Stimulated activated CD8-positive, alpha-beta memory T cell treated with anti-CD3 and anti-CD28 coated beads, Interleukin-7, amount 100 ng/mL, for 48 hours (primary cell): ENCODE measurements around the gene SLC16A8.
"Not testable (repeated sequence)": the region's sequence is repeated elsewhere in the genome, so short reads cannot be mapped to it uniquely, and the experiment has no call there.

ENCODE experiments used
- DNase-seq, 2 donors: peaks; one replicate each; pipeline ENCODE4 v3.0.0-alpha.2; 2020; ENCODE audit warnings: low read depth in 1 of 2; ENCODE audit errors: extremely low read depth in 1 of 2

SLC16A8 gene

DNA sequence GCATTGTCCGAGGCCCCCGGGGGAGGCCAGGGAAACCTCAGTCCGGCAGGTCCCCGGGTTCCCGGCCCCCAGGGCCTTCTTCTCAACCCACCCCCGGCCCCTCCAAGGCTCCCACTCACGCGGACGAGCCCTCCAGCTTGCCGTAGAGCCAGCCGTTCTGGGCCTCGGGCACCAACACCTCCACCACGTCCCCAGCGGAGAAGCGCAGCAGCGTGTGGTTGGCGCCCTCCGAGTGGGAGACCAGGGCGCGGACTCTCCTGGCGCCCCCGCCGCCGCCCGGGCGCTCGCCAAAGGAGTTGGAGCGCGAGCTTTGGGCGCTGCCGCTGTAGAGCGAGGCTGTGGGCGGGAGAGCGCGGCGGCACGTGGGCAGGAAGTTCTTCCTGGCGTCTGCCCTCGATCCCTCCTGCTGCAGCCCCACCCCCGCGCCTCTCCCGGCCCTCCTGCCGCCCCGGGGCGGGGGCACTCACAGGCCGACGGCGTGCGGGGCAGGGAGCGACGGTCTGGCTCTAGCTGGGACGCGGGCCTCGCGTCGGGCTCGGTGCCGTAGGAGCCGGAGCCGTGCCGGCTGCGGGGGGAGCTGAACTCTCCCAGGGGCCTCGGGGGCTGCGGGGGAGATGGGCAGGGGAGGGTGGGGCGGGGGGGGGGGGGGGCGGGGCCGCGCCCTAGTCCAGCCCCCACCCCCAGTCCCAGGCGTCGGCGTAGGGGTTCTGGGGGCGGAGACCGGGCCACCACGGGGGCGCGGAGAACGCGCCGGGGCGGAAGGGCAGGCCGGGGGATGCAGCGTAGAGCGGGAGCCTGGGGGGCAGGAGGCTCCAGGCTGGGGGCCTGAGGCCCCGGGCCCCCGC, 4.9 kb upstream of the SLC16A8 start:
- no peak for DNase-seq

DNA sequence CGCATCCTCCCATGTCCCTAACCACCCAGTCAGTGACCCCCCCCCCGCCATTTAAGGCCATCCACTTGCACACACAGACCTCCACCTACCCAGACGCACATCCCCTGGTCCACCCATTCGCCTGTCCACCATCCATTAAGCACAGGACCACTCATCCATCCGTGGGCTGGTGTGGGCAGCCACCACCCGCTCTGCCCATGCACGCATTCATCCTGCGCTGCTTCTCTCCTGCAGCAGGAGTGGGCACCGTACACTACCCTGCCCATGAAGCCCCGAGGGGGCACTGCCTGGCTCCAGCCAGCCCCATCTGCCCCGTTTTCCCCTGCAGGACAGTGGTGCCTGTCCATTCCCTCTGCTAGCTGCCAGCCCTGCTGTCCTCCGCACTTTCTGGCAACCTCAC, 3.9 kb upstream of the SLC16A8 start:
- no peak for DNase-seq

DNA sequence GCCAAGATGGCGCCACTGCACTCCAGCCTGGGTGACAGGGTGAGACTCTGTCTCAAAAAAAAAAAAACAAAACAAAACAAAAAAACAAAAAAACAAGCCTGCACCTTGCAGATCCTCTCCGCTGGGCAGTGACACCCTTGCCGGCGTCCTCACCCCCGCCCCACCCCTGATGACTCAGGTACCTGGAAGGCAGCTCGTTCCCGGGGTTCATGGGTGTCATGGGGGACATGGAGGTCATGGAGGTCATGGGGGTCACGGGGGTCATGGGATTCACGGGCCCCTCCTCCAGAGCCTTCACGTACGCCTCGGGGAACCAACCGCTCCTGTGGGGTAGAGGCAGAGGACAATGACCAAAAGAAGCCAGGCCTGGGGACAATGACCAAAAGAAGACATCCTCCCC, 3.0 kb upstream of the SLC16A8 start:
- DNase-seq = no peak

DNA sequence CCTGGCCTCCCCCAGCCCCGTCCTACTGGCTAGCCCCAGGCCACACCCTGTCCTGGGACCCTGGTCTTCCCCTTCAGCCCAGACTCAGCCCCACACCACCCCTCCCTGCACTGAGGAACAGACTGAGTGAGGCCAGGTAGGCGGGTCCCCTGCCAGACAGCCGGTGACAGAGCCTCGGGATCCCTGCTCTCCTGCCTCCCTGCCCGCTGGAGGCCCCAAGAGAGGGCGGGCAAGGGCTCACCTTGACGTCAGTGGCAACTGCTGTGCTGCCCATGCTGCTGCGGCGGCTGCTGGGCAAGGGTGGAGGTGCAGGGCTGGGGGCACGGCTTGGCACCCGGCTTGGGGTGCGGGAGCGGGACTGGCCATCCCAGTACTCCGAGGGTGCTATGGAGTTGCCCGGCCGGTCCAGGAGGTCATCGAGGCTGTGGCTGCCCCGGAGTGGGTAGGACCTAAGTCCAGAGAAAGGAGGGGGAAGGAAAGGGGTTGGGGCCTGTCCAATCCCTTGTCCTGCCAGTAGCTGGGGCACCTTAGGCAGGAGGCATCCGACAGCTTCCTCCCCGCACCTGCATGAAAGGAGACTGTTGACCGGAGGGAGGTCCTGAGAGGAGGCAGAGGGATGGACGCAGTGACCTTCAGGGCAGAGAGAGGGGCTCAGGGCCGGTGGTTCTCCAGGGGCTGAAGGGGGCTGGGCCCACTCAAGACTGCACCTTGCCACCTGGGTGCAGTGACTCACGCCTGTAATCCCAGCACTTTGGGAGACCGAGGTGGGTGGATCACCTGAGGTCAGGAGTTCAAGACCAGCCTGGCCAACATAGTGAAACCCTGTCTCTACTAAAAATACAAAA, 2.2 kb upstream of the SLC16A8 start:
- DNase-seq = no peak

DNA sequence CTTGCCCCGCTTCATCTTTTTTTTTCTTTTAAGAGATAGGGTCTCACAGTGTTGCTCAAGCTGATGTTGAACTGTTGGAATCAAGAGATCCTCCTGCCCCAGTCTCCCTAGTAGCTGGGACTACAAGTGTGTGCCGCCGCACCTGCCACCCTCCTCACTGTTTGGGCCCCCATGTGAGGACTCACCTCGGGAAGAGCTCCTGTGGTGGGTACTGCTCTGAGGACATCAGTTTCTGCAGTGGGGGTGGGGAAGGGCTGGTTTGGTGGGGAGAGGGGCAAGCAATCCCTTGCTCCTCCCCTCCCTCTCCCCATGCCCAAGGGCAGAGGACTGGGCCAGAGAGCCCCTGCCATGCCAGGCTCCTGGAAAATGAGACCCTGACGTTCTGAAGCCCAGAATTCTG, 1.5 kb upstream of the SLC16A8 start:
- no peak for DNase-seq

DNA sequence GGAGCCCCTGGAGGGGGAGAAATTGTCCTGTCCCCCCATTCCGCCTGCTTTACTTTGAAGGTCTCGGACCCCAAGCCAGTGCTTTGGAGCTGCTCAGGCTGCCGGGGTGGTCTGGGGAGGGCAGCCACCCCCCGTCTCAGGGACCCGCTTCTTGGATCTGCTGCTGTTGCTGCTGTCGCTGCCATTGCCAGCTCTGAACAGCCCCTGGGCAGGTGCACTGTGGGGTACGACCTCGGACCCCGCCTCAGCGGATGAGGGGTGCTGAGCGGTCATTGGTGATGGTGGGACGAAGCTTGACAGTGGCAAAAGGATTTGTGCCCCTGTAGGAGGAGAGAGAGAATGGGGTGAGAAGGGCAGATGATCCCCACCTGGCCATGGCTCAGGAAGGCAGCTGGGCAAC, 1.1 kb upstream of the SLC16A8 start:
- no peak for DNase-seq

DNA sequence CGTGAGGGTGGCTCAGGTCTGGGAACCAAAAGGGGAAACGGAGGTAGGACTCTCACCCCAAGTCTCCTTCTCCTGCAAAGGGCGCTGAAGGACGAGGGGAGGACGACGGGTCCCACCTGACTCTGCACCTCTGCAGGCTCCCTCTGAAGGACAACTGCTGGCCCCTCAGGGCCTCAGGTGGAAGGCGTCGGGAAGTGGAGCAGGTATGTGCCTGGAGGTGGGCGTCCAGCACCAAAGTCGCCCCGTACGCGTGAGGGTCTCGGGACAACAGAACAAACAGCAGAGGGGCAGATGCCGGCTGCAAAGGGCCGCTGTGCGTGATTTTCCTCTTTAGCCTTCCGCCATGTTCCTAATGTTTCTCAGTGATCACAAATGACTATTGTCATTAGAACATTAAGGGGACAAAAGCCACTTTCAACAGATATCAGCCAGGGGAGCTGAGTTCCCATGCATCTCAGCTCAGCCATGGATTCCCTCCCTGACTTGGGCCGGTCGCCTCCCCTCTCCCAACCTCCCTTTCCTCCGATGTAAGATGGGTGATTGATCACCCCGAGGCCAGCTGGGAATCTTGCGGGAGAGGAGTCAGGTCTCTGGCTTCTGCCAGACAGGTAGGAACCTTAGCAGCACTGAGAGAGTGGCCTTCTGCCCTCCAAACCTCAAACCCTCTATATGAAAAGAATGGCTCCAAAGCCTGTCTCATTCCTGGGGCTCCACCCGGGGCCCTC, 836 bp downstream of the SLC16A8 start:
- no peak for DNase-seq

DNA sequence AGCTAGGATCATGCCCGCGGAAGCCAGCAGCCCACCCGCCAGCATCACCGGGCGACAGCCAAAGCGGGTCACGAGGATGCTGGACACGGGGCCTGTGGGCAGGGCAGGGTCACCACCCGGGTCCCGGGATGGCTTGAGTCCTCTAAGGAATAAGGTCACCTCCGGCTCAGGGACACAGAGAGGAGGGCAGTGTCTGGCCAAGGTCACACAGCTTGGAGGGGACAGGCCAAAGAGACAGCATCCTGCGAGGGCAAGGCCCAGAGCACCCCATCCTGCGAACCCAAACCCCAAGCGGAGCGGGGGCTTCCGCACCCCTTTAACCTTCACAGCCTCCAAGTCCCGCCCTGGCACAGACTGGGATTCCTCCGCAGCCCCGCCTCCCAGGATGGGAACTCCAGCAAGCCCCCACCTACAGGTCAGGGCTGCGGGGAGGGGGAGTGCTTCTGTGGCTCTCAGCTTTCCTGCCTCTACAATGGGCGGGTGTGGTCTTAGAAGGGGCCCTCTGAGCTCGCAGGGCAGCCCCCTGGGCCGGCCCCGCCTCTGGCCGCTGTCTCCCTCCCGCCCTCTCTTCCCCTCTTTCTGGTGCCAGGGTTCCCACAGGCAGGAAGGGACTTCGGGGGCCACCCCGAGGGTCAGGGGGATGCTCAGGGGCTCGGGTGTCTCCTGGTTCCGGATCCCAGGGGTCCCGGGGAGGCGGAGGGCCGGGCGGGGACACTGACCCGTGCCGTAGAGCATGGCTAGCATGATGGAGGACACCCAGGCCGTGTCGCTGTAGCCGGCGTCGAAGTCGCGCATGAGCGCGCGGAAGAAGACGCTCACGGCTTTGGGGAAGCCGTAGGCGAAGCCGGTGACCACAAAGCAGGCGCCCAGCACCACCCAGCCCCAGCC, 1.8 kb downstream of the SLC16A8 start:
- no peak for DNase-seq

DNA sequence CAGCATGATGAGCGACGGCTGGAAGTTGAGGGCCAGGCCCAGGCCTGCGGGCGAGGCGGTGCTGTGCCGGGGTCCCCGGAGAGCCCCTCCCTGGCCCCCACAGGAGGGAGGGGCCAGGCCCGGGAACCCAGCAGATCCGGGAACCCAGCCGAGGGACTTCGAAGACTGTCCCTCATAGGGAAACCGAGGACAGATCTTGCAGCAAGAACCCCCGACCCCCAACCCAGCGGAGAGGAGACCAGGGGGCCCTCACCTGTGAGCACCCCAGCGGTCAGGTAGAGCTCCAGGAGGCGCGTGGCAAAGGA, 2.4 kb downstream of the SLC16A8 start:
- no peak for DNase-seq

DNA sequence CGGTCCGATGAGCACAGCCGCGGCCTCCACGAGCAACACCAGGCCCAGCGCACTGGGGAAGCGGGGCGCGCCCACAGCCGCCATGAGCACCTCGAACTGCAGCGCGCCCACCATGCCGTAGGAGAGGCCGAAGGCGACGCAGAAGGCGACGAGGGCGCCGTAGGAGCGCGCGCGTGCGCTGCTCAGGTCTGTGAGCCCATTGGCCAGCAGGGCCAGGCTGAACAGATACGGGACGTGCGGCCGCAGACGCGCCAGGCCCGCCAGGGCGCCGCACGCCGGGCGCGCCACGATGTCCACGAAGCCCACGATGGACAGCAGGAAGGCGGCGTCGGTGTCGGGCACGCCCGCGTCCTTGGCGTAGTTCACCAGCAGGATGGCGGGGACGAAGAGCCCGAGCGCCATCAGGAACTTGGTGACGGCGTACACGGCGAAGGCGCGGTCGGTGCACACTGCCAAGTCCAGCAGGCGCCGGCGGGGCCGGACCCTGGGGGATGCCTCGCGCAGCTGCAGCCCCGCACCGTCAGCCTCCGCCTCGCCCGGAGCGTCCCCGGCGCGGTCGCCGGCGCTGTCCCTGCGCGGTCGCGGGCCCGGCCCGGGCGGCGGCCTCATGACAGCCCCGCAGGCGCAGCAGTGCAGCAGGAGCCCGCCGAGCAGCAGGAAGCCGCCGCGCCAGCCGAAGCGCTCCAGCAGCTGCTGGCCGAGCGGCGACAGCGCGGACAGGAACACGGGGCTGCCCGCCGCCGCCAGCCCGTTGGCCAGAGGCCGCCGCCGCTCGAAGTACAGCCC, 2.9 kb downstream of the SLC16A8 start:
- DNase-seq = no peak

DNA sequence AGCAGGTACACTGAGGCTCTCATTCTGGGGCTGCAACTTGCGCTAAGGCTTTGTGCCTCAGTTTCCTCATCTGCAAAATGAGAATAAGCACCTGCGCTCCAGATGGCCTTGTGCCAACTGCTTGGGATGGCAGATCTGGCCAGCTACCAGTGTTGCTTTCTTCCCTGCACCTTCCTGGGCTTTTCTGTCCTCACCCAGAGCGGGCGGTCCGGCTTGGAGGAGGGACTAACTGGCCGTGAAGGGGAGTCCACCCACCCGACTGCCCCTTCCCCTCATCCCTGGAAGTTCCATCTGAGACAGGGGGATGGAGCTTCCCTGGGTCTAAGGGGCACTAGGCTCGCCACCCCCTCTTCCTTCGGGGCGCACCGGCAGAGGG, 3.5 kb downstream of the SLC16A8 start:
- DNase-seq = no peak

DNA sequence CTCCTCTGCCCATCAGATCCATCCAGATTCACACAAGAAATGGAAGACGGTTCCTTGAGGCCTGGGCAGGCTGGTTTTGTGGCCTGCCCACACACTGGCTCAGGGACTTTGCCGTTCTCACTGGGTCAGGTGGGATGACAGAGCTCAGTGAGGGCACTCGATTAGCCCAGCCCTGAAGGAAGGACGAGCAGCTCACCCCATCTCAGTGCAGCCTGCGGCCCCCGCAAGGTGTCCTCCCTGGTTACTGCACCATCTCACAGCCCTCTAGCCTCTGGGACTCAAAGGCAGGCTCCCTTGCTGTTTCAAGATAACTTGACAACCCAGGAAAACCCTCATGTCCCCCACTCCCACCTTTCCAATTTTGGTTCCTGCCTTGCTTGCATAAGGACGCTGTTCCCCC, 4.2 kb downstream of the SLC16A8 start:
- DNase-seq = no peak

DNA sequence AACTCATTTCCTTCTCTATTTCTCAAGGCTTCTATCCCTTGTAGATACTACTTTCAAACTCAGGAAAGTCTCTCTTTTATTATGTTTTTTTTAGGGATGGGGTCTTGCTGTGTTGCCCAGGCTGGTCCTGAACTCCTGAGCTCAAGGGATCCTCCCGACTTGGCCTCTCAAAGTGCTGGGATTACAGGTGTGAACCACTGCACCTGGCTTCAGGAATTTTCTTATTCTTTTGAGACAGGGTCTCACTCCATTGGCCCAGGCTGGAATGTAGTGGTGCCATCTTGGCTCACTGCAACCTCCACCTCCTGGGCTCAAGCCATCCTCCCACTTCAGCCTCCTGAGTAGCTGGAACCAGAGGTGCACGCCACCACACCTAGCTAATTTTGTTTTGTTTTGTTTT, 4.8 kb downstream of the SLC16A8 start:
- not testable (repeated sequence) for DNase-seq

DNA sequence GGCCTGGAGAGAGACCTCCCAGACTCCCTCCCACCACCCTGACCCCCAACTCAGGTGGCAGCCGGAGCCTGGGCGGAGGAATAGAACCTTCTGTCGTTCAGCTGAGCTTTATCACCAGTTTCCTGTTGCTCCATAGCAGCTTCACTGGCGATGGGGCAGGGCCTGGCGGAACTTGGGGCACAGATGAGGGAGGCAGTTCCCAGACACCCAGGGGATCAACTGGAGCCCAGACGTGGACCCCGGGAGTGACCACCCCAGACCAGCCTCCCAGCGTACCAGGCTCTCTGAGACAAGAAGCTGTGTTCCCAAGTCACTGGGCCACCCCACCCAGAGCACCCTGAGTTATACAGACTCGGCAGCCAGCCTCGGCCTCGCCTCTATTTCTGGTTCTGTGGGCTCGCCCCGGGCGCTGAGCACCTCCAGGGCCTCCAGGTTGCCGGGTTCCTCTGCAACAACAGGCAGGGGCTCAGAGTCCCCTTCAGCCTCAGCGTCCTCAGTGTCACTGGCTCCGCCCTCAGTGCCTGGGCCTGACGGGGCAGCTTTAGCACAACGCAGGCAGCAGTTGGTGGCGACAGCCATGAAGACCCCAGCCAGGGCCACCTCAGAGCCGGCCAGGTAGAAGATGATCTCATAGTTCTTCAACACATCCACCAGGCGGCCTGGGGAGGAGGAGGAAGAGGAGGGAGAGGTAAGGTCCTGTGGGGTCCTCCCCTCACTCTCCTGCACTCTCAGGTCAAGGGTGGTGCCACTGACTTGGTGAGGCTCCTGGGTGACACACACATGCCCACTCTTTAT, 5.7 kb downstream of the SLC16A8 start:
- no peak for DNase-seq

DNA sequence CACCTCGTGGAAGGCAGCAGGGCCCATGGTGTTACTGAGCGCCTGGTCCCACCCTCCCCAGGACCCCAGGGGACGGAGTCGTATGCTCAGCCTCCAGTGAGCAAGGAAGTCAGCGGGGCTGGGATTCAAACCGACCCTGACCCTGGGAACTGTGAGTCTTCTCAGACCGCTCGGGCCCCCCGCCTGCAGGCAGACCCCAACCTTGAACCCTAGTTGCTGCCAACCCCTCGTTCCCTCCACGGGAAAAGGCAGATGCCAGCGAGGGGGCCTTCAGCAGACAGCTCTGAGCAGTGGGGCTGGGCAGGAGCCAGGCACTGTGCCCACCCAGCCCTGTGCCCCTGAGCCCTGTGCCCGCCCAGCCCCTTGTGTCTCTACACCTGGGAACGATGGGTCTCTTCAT, 6.4 kb downstream of the SLC16A8 start:
- no peak for DNase-seq

DNA sequence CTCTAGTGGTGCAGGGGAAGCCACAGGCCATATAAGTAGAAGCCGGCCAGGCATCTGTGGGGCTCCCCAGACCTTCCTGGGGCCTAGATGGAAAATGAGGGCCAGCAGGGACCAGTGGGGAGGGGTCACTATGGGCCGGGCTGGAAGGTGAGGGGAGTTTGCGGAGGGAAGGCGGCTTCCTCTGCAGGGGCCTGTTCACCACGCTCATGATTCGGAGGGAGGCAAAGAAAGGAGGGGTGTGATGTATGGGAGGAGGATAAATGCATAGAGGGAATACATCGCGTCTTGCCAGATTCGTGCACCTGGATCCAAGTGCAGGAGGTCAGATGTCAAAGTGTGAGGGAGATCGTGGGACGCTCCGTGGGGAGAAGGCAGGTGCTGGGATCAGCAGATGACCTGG, 6.9 kb downstream of the SLC16A8 start:
- DNase-seq = no peak

DNA sequence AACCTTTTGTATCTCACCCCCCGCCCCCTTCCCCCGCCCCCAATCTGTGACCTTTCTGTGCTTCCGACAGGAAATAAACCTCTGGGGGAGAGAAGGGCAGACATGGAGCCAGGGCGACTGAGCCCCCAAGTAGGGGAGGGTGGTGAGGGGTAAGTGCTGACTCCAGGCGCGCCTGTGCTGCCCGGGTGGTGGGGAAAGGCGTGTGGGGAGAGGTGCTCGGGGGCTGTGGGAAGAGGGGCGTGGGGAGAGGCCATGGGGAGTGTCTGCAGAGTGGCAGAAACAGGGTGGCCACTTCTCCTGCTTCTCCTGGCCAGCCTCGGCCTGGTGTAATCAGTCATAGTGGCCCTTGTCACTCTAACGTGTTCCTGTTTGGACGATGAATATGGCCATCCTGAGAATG, 8.0 kb downstream of the SLC16A8 start:
- no peak for DNase-seq

DNA sequence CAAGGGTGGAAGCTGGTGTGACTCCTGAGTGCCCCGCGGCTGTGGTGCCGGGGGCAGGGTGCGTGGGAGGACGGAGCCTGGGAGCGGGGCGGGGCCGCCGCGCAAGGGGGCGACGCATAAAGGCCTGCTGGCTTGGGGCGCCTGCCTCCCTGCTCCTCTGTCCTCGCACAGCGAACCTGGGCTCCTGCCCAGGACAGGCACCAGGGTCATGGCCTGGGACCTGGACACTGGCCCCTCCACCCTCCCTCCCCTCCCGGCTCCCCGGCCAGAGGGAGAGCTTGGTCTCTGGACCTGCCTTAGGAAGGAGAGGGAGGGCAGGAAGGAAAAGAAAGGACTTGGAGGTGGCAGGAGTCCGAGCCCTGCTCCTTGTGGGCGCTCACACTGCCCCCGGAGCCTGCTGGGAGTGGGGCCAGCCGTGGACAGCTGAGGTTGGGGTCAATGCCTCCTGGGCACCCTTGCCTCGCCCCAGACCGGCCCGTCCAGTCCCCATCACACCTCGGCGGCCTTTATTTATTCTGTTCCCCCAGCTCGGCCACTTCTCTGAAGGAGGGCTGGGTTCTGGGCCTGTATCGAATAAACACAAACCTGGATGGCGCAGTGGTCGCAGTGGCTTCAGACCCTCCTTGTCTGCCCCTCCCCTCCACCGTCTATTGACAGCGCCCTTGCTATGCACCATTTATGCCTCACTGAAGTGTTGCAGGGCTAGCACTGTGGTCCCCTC, 8.7 kb downstream of the SLC16A8 start:
- DNase-seq = no peak
